ENCODE data around the gene DDX3Y. TPM values are rescaled to one million over a fixed set of nuclear protein-coding genes. Genes with fewer than 3 reads are reported as not detected.

DDX3Y gene
- not detected in 2 replicates for total RNA-seq
- long read RNA-seq = 0 reads

DNA sequence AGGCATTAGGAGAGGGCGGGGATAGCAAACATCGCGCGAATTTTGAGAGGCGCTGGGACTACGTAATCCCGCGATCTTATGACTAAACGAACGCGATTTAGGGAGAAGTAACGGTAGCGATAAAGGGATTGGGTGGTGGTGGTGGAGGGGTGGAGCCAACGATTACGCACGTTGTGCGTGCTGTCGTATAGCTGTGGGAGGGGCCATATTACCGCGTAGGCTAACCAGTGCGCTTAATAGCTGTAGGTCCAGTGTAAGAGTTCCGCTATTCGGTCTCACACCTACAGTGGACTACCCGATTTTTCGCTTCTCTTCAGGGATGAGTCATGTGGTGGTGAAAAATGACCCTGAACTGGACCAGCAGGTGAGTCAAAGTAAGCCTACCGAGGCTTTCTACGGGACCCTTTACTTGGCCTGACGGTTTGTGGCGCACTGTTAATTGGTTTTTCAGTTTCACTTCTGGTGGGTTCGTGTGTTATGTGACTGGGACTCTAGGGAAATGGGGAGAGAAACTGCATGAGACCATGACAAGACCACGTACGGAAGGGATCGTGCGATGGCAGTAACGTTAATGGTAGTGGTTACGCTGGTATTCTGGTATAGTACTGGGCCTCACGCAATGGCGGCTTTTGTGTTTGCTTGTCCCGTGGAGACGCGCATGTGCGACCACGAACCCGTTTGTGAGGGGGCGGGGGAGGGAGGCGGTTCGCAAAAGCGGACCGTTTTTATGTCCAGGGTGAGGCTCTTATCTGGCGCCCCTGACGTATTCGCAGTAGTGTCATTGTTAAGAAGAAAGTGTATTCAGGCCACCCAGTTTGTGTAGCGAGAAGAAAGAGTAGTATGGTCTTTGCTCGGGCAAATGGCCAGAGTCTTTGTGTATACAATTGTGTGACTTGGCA, at the start of gene DDX3Y:
Gene DDX3Y (plus strand): TSS at position 251 of the 899 bp plus-strand sequence. CDS start 69 bp downstream, at position 320.
- Mint-ChIP-seq H3K9me3 (no peaks in the 10 kb centered on the region), H3K4me3 (no peak within 1 kb of the TSS), H3K27me3 (ENCODE audit: low read depth) (no peaks in the 10 kb centered on the region), H3K4me1 (no peaks in the 10 kb centered on the region), H3K36me3 (ENCODE audit: low read depth) (no peaks in the 10 kb centered on the region), H3K27ac (ENCODE audit: unreplicated experiment) (no peak within 1 kb of the TSS)
- TF ChIP-seq, protein P1, sequence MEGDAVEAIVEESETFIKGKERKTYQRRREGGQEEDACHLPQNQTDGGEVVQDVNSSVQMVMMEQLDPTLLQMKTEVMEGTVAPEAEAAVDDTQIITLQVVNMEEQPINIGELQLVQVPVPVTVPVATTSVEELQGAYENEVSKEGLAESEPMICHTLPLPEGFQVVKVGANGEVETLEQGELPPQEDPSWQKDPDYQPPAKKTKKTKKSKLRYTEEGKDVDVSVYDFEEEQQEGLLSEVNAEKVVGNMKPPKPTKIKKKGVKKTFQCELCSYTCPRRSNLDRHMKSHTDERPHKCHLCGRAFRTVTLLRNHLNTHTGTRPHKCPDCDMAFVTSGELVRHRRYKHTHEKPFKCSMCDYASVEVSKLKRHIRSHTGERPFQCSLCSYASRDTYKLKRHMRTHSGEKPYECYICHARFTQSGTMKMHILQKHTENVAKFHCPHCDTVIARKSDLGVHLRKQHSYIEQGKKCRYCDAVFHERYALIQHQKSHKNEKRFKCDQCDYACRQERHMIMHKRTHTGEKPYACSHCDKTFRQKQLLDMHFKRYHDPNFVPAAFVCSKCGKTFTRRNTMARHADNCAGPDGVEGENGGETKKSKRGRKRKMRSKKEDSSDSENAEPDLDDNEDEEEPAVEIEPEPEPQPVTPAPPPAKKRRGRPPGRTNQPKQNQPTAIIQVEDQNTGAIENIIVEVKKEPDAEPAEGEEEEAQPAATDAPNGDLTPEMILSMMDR (conservative IDR thresholded peaks at IDR 0.05) = no peak
- DNase-seq (ENCODE audit: low read depth, low spot score) = no peak

DNA sequence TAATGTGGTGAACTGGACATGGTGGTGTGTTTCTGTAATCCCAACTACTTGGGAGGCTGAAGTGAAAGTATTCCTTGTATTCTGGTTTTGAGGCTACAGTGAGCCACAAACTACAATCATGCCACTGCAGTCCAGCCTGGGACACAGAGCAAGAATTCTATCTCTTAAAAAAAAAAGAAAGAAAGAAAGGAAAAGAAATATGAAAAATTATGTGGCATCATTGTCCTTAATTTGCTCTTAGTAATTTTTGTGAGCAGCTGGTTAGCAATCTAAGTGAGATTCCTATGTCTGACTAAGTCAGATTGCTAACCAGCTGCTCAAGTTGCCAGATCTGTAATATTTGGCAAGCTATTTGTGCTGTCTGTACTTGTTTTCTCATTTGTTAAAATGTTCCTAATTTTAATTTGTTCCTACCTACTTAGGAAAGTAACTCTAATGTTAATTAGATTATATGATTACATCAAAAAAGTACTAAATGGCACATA, 48.8 kb upstream of the DDX3Y start:
- TF ChIP-seq, protein P1 (conservative IDR thresholded peaks at IDR 0.05) = no peak
- no peaks in the 10 kb centered on the region for H3K4me1 Mint-ChIP-seq
- H3K9me3 Mint-ChIP-seq = no peaks in the 10 kb centered on the region
- DNase-seq (ENCODE audit: low read depth, low spot score) = no peak
- no peak overlapping the region for H3K4me3 Mint-ChIP-seq
- no peak overlapping the region for H3K27ac Mint-ChIP-seq (ENCODE audit: unreplicated experiment)
- H3K36me3 Mint-ChIP-seq (ENCODE audit: low read depth) = no peaks in the 10 kb centered on the region
- no peaks in the 10 kb centered on the region for H3K27me3 Mint-ChIP-seq (ENCODE audit: low read depth)

DNA sequence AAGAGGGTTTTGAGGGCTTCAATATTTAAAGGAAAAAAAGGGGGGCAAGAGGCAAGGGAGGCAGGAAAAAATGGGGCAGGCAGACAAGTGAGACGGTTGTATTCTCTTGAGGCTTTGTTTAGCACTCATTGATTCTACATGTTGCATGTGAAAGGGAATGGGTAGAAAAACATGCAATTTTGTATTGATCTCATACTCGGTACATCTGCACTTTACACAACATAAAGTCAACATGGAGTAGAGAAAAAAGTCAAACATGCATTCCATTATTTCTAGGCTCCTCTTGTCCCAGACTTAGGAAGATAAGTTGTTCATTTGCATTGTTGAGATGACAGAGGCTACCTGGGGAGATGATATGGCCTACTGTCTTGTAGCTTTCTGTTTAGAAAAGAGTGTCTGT, 36.7 kb upstream of the DDX3Y start:
- Mint-ChIP-seq H3K4me1 (no peaks in the 10 kb centered on the region), H3K4me3 (no peak overlapping the region), H3K36me3 (ENCODE audit: low read depth) (no peaks in the 10 kb centered on the region), H3K27me3 (ENCODE audit: low read depth) (no peaks in the 10 kb centered on the region), H3K27ac (ENCODE audit: unreplicated experiment) (no peak overlapping the region), H3K9me3 (no peaks in the 10 kb centered on the region)
- DNase-seq (ENCODE audit: low read depth, low spot score) = no peak
- TF ChIP-seq, protein P1 (conservative IDR thresholded peaks at IDR 0.05) = no peak

DNA sequence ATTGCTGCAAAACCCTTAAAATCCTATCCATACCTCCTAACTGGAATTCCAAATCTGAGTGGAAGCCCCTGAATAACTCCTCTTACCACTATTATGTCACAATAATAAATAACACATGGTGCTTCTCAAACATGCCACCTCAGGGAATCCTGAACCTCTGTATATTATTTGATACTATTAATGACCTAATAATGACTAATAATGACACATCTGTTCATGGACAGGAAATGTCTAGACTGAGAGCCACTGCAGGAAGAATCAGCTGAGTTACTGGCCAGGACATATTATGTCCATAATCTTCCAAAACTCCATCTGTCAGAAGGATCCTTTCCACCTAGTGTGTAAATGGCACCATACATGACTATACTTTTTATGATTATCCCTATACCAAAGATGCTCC, 7.7 kb upstream of the DDX3Y start:
- Mint-ChIP-seq H3K4me3 (no peak overlapping the region), H3K27me3 (ENCODE audit: low read depth) (no peaks in the 10 kb centered on the region), H3K9me3 (no peaks in the 10 kb centered on the region), H3K36me3 (ENCODE audit: low read depth) (no peaks in the 10 kb centered on the region), H3K4me1 (no peaks in the 10 kb centered on the region), H3K27ac (ENCODE audit: unreplicated experiment) (no peak overlapping the region)
- TF ChIP-seq, protein P1 (conservative IDR thresholded peaks at IDR 0.05) = no peak
- DNase-seq (ENCODE audit: low read depth, low spot score) = no peak

DNA sequence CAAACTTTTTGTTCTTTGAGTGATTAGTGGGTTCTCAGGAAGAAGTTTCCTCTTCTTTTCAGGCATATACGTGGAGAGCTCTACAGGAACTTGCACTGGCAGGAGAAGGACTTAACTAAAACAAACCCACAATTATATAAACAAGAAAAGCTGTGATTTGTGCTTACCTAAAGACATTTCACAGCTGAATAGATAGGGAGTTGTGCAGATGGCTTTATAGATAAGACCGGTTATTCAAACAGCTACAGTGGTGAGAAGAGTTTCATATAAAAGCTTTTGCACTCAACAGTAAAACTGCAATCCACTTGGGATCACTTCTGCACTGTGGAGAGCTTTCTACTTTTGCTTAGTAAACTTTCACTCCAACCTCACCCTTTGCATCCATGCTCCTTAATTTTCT, 6.1 kb upstream of the DDX3Y start:
- no peaks in the 10 kb centered on the region for H3K27me3 Mint-ChIP-seq (ENCODE audit: low read depth)
- no peak overlapping the region for H3K4me3 Mint-ChIP-seq
- no peaks in the 10 kb centered on the region for H3K9me3 Mint-ChIP-seq
- no peaks in the 10 kb centered on the region for H3K36me3 Mint-ChIP-seq (ENCODE audit: low read depth)
- DNase-seq (ENCODE audit: low read depth, low spot score) = no peak
- TF ChIP-seq, protein P1 (conservative IDR thresholded peaks at IDR 0.05) = no peak
- no peaks in the 10 kb centered on the region for H3K4me1 Mint-ChIP-seq
- no peak overlapping the region for H3K27ac Mint-ChIP-seq (ENCODE audit: unreplicated experiment)
